HG03521 (cell line): Measurements from ENCODE around the gene F2R.
"Not testable (repeated sequence)": the region's sequence is repeated elsewhere in the genome, so short reads cannot be mapped to it uniquely, and the experiment has no call there.

ENCODE experiments used
- ATAC-seq: cut with Tn5 transposase; IDR thresholded peaks from one replicate; pipeline ENCODE4 v1.9.1; 2021; ENCODE audit warnings: mild to moderate bottlenecking, moderate library complexity; ENCODE audit not compliant: unreplicated experiment

The F2R gene

GRCh38 chr5:76747706-76748105 is 31.8 kb downstream of the F2R start:
- no peak for ATAC-seq

- no peak for ATAC-seq
Measured at GRCh38 chr5:76751291-76751690, 35.4 kb downstream of the F2R start.

GRCh38 chr5:76754668-76755078 is 38.7 kb downstream of the F2R start:
- no peak for ATAC-seq

- no peak for ATAC-seq
Measured at GRCh38 chr5:76755779-76756637, 40.1 kb downstream of the F2R start.

- no peak for ATAC-seq
Measured at GRCh38 chr5:76757049-76757448, 41.1 kb downstream of the F2R start.

- ATAC-seq = not testable (repeated sequence)
Measured at GRCh38 chr5:76761118-76761517, 45.2 kb downstream of the F2R start.

- ATAC-seq = no peak
Measured at GRCh38 chr5:76762484-76762883, 46.6 kb downstream of the F2R start.

- ATAC-seq = no peak
Measured at GRCh38 chr5:76763136-76763535, 47.2 kb downstream of the F2R start.

- ATAC-seq = no peak
Measured at GRCh38 chr5:76764374-76764773, 48.4 kb downstream of the F2R start.

GRCh38 chr5:76765249-76765648 is 49.3 kb downstream of the F2R start:
- no peak for ATAC-seq

GRCh38 chr5:76766746-76767145 is 50.8 kb downstream of the F2R start:
- no peak for ATAC-seq

GRCh38 chr5:76771041-76771440 is 55.1 kb downstream of the F2R start:
- ATAC-seq = not testable (repeated sequence)

- no peak for ATAC-seq
Measured at GRCh38 chr5:76771705-76772405, 55.9 kb downstream of the F2R start.

GRCh38 chr5:76775921-76776320 is 60.0 kb downstream of the F2R start:
- no peak for ATAC-seq

GRCh38 chr5:76776391-76776790 is 60.5 kb downstream of the F2R start:
- no peak for ATAC-seq

GRCh38 chr5:76780616-76781015 is 64.7 kb downstream of the F2R start:
- not testable (repeated sequence) for ATAC-seq

- ATAC-seq = no peak
Measured at GRCh38 chr5:76781775-76782174, 65.8 kb downstream of the F2R start.

GRCh38 chr5:76782444-76782843 is 66.5 kb downstream of the F2R start:
- no peak for ATAC-seq
